ENCODE data around the gene BNIP5.

DNA sequence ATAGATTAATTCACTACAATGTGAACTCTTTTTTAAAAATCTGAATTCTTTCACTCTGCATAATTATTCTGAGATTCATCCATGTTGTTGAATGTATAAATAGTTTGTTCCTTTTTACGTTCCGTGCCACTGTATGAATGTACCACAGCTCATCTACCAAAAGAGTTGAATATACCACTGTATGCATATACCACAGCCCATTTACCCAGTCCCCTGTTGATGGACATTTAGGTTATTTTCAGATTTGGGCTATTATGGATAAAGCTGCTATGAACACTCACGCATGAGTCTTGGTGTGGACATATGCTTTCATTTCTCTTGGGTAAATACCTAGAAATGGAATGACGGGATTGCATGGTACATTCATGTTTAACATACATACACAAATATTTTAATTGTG, 38.7 kb downstream of the BNIP5 start:
- no peak for TF ChIP-seq CTCF (IDR thresholded peaks at IDR 0.05; ENCODE audit: borderline replicate concordance, extremely low read depth, low read length, poor library complexity, severe bottlenecking)
- TF ChIP-seq EZH2 (IDR thresholded peaks at IDR 0.05; ENCODE audit: borderline replicate concordance, low read depth, low read length, severe bottlenecking), result no peak
